Omental fat pad (tissue), 4 donors: ENCODE results near the gene LGALS12. TPM values are rescaled to one million over a fixed set of nuclear protein-coding genes. Genes with fewer than 3 reads are reported as not detected.

Source experiments
- ATAC-seq: fragments of 150-250 bp; one replicate; pipeline ENCODE4 v1.9.1; 2016; ENCODE audit warnings: mild to moderate bottlenecking, moderate library complexity; ENCODE audit not compliant: low FRiP score
- DNase-seq: peaks from one replicate; pipeline ENCODE4 v3.0.0-alpha.2; 2019; ENCODE audit warnings: low spot score
- CTCF ChIP-seq, 3 donors: fragments of 450-650 bp; IDR thresholded peaks; one replicate each; pipeline ENCODE4 v1.5.1; 2016 to 2017; ENCODE audit warnings: antibody characterized with exemption in 3 of 3, mild to moderate bottlenecking in 3 of 3, moderate library complexity in 2 of 3
- total RNA-seq, 4 donors: library from RNA; depleted of rRNA; stranded (reverse); fragments of >200 nt; gene quantifications; one replicate each; pipeline ENCODE4 v1.1.0, GENCODE V29; 2016

Gene LGALS12
- total RNA-seq, 4 donors from 2014 or later = 59.3 to 98.5 (median 78.3) TPM

- ATAC-seq = no peak
Observed at GRCh38 chr11:63503492-63503891, 2.4 kb upstream of the LGALS12 start.

GRCh38 chr11:63504054-63504453 is 1.8 kb upstream of the LGALS12 start:
- no peak for DNase-seq
- TF ChIP-seq CTCF (IDR thresholded peaks at IDR 0.05) = no peak
- no peak for ATAC-seq

More at GRCh38 chr11:63503492-63503891, 2.4 kb upstream of the LGALS12 start:
- no peak for DNase-seq
- no peak for TF ChIP-seq CTCF (IDR thresholded peaks at IDR 0.05)

GRCh38 chr11:63504933-63505586 is 824 bp upstream of the LGALS12 start:
- ATAC-seq = peak; percentile 55
- DNase-seq = no peak
- TF ChIP-seq CTCF (IDR thresholded peaks at IDR 0.05) = no peak

- DNase-seq = no peak
- TF ChIP-seq CTCF (IDR thresholded peaks at IDR 0.05) = no peak
- no peak for ATAC-seq
Observed at GRCh38 chr11:63506876-63507275, 992 bp downstream of the LGALS12 start.

- no peak for TF ChIP-seq CTCF (IDR thresholded peaks at IDR 0.05)
- ATAC-seq (no peak), DNase-seq (no peak)
Observed at GRCh38 chr11:63507511-63507910, 1.6 kb downstream of the LGALS12 start.

- no peak for TF ChIP-seq CTCF (IDR thresholded peaks at IDR 0.05)
- DNase-seq = no peak
- ATAC-seq = no peak
Observed at GRCh38 chr11:63508009-63508408, 2.1 kb downstream of the LGALS12 start.

- DNase-seq (no peak), ATAC-seq (no peak)
- no peak for TF ChIP-seq CTCF (IDR thresholded peaks at IDR 0.05)
Observed at GRCh38 chr11:63508745-63509144, 2.9 kb downstream of the LGALS12 start.
